Natural killer cell (primary cell): ENCODE results near the gene CEP78. TPM values are rescaled to one million over a fixed set of nuclear protein-coding genes. Genes with fewer than 3 reads are reported as not detected.

Experiments
- ATAC-seq, 3 donors: fragments of 150-1000 bp in 2 of 3; fragments of 200-7000 bp in 1 of 3; cut with Tn5 transposase; 1 replicate in 1 of 3; 2 replicates in 2 of 3; pipeline ENCODE4 v1.10.0; 2021; ENCODE audit warnings: mild to moderate bottlenecking in 2 of 3, moderate library complexity in 2 of 3
- DNase-seq, 2 donors: peaks; one replicate each; pipeline versions ENCODE4 v3.0.0 to v3.0.0-alpha.2; 2013 to 2021; ENCODE audit warnings: mixed read lengths in 1 of 2
- H3K27ac ChIP-seq: one replicate; pipeline ENCODE4 v1.5.1; 2013; ENCODE audit warnings: mild to moderate bottlenecking, low read length
- H3K27me3 ChIP-seq: one replicate; pipeline ENCODE4 v1.6.1; 2013; ENCODE audit warnings: low read length; ENCODE audit not compliant: control insufficient read depth, insufficient read depth
- H3K36me3 ChIP-seq: one replicate; pipeline ENCODE4 v1.6.1; 2013; ENCODE audit warnings: low read length; ENCODE audit not compliant: control insufficient read depth, insufficient read depth
- H3K4me1 ChIP-seq: one replicate; pipeline ENCODE4 v1.6.1; 2013; ENCODE audit warnings: low read length; ENCODE audit not compliant: control insufficient read depth, insufficient read depth
- H3K4me3 ChIP-seq: one replicate; pipeline ENCODE4 v1.5.1; 2013; ENCODE audit warnings: low read length
- H3K9me3 ChIP-seq: one replicate; pipeline ENCODE4 v1.6.1; 2013; ENCODE audit warnings: low read length; ENCODE audit not compliant: control insufficient read depth, insufficient read depth
- H3K27ac Mint-ChIP-seq, 2 donors: one replicate each; pipeline ENCODE4 v1.8.0; 2022; ENCODE audit warnings: mild to moderate bottlenecking in 2 of 2, mixed read lengths in 2 of 2, moderate library complexity in 1 of 2
- H3K27me3 Mint-ChIP-seq, 2 donors: one replicate each; pipeline ENCODE4 v1.8.0; 2022; ENCODE audit warnings: low read depth in 2 of 2, mixed read lengths in 2 of 2
- H3K36me3 Mint-ChIP-seq: one replicate; pipeline ENCODE4 v1.8.0; 2022; ENCODE audit warnings: mixed read lengths
- H3K4me1 Mint-ChIP-seq, 2 donors: one replicate each; pipeline ENCODE4 v1.8.0; 2022; ENCODE audit warnings: mixed read lengths in 2 of 2
- H3K4me3 Mint-ChIP-seq: one replicate; pipeline ENCODE4 v1.8.0; 2022; ENCODE audit warnings: mild to moderate bottlenecking, moderate library complexity, mixed read lengths
- H3K9me3 Mint-ChIP-seq, 2 donors: one replicate each; pipeline ENCODE4 v1.8.0; 2022; ENCODE audit warnings: mixed read lengths in 2 of 2
- WGBS: methylation state at CpG from one replicate; pipeline ENCODE4 v1.1.7; 2013; ENCODE audit warnings: missing lambda C conversion rate; ENCODE audit not compliant: insufficient coverage; 5-methylcytosine and 5-hydroxymethylcytosine counted together
- intact Hi-C: fragments of 100-400 bp; cut with micrococcal nuclease; formaldehyde crosslinking; loops from one replicate; pipeline ENCODE4 v1.14.2; 2022
- total RNA-seq, 4 donors: library from RNA; stranded (reverse); fragments of 120-200 nt in 1 of 4; gene quantifications; one replicate each; pipeline versions ENCODE4 v1.2.3 to v1.2.4, GENCODE V29; 2013 to 2022
- TF ChIP-seq, protein P1 (sequence below): fragments of 200-600 bp; IDR thresholded peaks from one replicate; pipeline ENCODE4 v1.8.0; 2022; ENCODE audit warnings: antibody characterized with exemption

Gene CEP78
- total RNA-seq, 3 donors from 2014 or later (not counting 1 experiment from before 2014, with no cell fraction given) = 204 to 304 (median 253) TPM

- Histone ChIP-seq H3K27ac (no peak overlapping the region), H3K4me3 (no peak overlapping the region), H3K9me3 (peaks cover 4% of the 10 kb centered on the region), H3K27me3 (no peaks in the 10 kb centered on the region), H3K36me3 (no peaks in the 10 kb centered on the region), H3K4me1 (peaks cover 24% of the 10 kb centered on the region)
- TF ChIP-seq, protein P1, sequence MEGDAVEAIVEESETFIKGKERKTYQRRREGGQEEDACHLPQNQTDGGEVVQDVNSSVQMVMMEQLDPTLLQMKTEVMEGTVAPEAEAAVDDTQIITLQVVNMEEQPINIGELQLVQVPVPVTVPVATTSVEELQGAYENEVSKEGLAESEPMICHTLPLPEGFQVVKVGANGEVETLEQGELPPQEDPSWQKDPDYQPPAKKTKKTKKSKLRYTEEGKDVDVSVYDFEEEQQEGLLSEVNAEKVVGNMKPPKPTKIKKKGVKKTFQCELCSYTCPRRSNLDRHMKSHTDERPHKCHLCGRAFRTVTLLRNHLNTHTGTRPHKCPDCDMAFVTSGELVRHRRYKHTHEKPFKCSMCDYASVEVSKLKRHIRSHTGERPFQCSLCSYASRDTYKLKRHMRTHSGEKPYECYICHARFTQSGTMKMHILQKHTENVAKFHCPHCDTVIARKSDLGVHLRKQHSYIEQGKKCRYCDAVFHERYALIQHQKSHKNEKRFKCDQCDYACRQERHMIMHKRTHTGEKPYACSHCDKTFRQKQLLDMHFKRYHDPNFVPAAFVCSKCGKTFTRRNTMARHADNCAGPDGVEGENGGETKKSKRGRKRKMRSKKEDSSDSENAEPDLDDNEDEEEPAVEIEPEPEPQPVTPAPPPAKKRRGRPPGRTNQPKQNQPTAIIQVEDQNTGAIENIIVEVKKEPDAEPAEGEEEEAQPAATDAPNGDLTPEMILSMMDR = no peak
- intact Hi-C loops = no loop called here
- WGBS = 82% methylated on average over 2 of the region's 2 CpGs
- DNase-seq = no peak
- ATAC-seq = no peak
- peak overlapping the region in 1 of 2 donors; percentile 82 for H3K27ac Mint-ChIP-seq
- peaks cover 8 to 18% of the 10 kb centered on the region in 2 donors for H3K9me3 Mint-ChIP-seq
- no peaks in the 10 kb centered on the region for H3K27me3 Mint-ChIP-seq
- H3K4me1 Mint-ChIP-seq = peaks cover 51 to 68% of the 10 kb centered on the region in 2 donors
- no peak overlapping the region for H3K4me3 Mint-ChIP-seq
- H3K36me3 Mint-ChIP-seq = peaks cover 28% of the 10 kb centered on the region
Measured at GRCh38 chr9:78207319-78207718, 28.6 kb upstream of the CEP78 start.

DNA sequence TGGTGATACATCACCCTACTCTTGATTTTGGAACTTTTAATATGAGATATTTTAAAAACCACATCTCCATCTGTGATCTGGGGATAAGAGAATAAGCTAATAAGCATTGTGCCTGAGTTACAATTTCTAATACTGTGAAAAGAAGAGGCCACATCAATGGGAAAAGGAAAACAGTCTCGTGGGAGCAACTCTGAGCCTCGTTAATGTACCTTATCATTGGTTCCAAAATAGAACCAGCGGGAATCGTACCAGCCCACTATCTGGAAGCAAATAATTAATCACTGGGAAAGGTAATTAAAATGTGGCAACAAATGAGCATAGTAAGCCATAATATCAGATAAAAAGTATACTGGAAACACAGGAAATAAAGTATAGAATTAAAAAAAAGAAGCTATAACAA, 28.0 kb upstream of the CEP78 start:
- no peak for DNase-seq
- Mint-ChIP-seq H3K36me3 (peaks cover 22% of the 10 kb centered on the region), H3K27ac (peak overlapping the region in 1 of 2 donors; percentile 82), H3K4me1 (peaks cover 52 to 66% of the 10 kb centered on the region in 2 donors), H3K27me3 (no peaks in the 10 kb centered on the region), H3K9me3 (peaks cover 7 to 16% of the 10 kb centered on the region in 2 donors), H3K4me3 (no peak overlapping the region)
- H3K4me3 ChIP-seq = no peak overlapping the region
- H3K9me3 ChIP-seq = peaks cover 4% of the 10 kb centered on the region
- no peaks in the 10 kb centered on the region for H3K27me3 ChIP-seq
- peaks cover 26% of the 10 kb centered on the region for H3K4me1 ChIP-seq
- no peaks in the 10 kb centered on the region for H3K36me3 ChIP-seq
- no peak for ATAC-seq
- WGBS = 82% methylated on average over 4 of the region's 4 CpGs
- TF ChIP-seq, protein P1 = no peak
- intact Hi-C loops = no loop called here
- H3K27ac ChIP-seq = no peak overlapping the region

GRCh38 chr9:78209127-78209526, 26.7 kb upstream of the CEP78 start:
- peaks cover 26% of the 10 kb centered on the region for H3K4me1 ChIP-seq
- WGBS = 91% methylated on average over 4 of the region's 7 CpGs
- H3K9me3 ChIP-seq = peaks cover 4% of the 10 kb centered on the region
- Mint-ChIP-seq H3K36me3 (peaks cover 10% of the 10 kb centered on the region), H3K4me3 (peak overlapping the region; percentile 28), H3K27me3 (no peaks in the 10 kb centered on the region), H3K9me3 (peaks cover 0 to 8% of the 10 kb centered on the region in 2 donors), H3K27ac (peak overlapping the region; percentile 82 to 83), H3K4me1 (peaks cover 53 to 64% of the 10 kb centered on the region in 2 donors)
- DNase-seq (no peak), ATAC-seq (no peak)
- TF ChIP-seq, protein P1 = no peak
- H3K36me3 ChIP-seq = no peaks in the 10 kb centered on the region
- intact Hi-C loops = no loop called here
- no peak overlapping the region for H3K4me3 ChIP-seq
- no peaks in the 10 kb centered on the region for H3K27me3 ChIP-seq
- peak overlapping the region; percentile 14 for H3K27ac ChIP-seq

- WGBS = 6% methylated on average over 3 of the region's 4 CpGs
- no peaks in the 10 kb centered on the region for H3K9me3 ChIP-seq
- ATAC-seq (peak; percentile 64 to 77 (median 69)), DNase-seq (peak in 1 of 2 donors; percentile 66)
- TF ChIP-seq, protein P1 = no peak
- H3K9me3 Mint-ChIP-seq = no peaks in the 10 kb centered on the region
- intact Hi-C loops = loop anchor here (1.0 to 10.0 kb wide), 4 partner anchors 25 to 376 kb away; partner anchors contain the start of genes CEP78 and GNAQ
- H3K4me1 ChIP-seq = peaks cover 26% of the 10 kb centered on the region
- peak overlapping the region; percentile 36 for H3K27ac ChIP-seq
- peak overlapping the region; percentile 83 to 90 for H3K27ac Mint-ChIP-seq
- H3K36me3 Mint-ChIP-seq = no peaks in the 10 kb centered on the region
- no peak overlapping the region for H3K4me3 ChIP-seq
- H3K27me3 Mint-ChIP-seq = no peaks in the 10 kb centered on the region
- peak overlapping the region; percentile 77 for H3K4me3 Mint-ChIP-seq
- H3K36me3 ChIP-seq = no peaks in the 10 kb centered on the region
- H3K27me3 ChIP-seq = no peaks in the 10 kb centered on the region
- H3K4me1 Mint-ChIP-seq = peaks cover 52 to 57% of the 10 kb centered on the region in 2 donors
Measured at GRCh38 chr9:78210841-78211301, 25.0 kb upstream of the CEP78 start.
